ENCODE data around the gene FAF1.

DNA sequence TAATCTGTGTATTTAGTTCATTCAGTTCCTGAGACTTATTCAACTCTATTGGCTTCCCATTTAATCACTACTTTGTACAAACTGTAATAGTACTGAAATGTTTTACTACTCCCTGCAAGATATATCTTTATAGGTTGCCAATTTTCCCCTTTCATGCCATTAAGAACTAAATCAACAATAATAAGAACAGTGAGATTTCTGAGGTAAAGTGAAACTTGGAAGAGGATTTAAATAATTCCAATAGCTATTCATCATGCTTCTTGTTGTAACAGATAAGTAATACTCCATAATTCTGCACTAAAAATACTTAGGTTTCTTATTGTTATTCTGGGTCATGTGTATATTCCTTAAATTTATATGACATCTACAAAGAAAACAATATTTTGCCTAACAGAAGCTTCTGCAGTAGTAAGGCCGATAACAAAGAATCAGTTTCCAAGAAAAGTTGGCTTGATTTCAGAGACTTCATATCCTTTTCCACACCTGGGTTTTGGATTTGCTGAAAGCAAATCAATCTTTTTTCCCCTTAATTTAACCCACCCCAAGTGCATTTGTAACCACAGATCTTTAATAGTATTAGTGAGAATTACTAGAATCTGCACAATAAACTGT lies 258.3 kb downstream of the FAF1 start:
- TF ChIP-seq CTCF (IDR thresholded peaks at IDR 0.05) (no peak), POLR2A (IDR thresholded peaks at IDR 0.05) (no peak)
